Keratinocyte (primary cell): ENCODE measurements around the gene GNB1. TPM values are rescaled to one million over a fixed set of nuclear protein-coding genes. Genes with fewer than 3 reads are reported as not detected.

Experiments
- DNase-seq: peaks from one replicate; pipeline ENCODE4 v3.0.0-alpha.2; 2011; ENCODE audit warnings: low read depth, missing footprints, low spot score
- FAIRE-seq: peaks from 2 replicates; lab custom pipeline; 2011; peaks lifted over from hg19 to GRCh38; lab: Jason Lieb, UNC
- H2AFZ ChIP-seq: 2 replicates; pipeline ENCODE4 v1.6.0; 2012; ENCODE audit warnings: low read length, control low read depth, inconsistent platforms; ENCODE audit not compliant: control insufficient read depth
- H3K27ac ChIP-seq: 2 replicates; pipeline ENCODE4 v1.5.1; 2011; ENCODE audit warnings: low read length; ENCODE audit not compliant: control insufficient read depth, insufficient read depth
- H3K27me3 ChIP-seq: 3 replicates; pipeline ENCODE4 v1.6.0; 2011; ENCODE audit warnings: low read length; ENCODE audit not compliant: control insufficient read depth, insufficient read depth; ENCODE audit errors: extremely low read depth
- H3K36me3 ChIP-seq, 2 experiments: 2 replicates in 1 of 2; 3 replicates in 1 of 2; pipeline ENCODE4 v1.5.1; 2011; ENCODE audit warnings: low read length in 2 of 2, mild to moderate bottlenecking in 1 of 2; ENCODE audit not compliant: control insufficient read depth in 2 of 2, insufficient read depth in 2 of 2; ENCODE audit errors: extremely low read depth in 1 of 2
- H3K4me1 ChIP-seq: 3 replicates; pipeline ENCODE4 v1.5.1; 2011; ENCODE audit warnings: low read length; ENCODE audit not compliant: control insufficient read depth, insufficient read depth; ENCODE audit errors: extremely low read depth
- H3K4me2 ChIP-seq: 3 replicates; pipeline ENCODE4 v1.6.0; 2011; ENCODE audit warnings: low read depth, low read length; ENCODE audit not compliant: control insufficient read depth, insufficient read depth; ENCODE audit errors: extremely low read depth
- H3K4me3 ChIP-seq, 3 experiments: fragments of 200-600 bp in 1 of 3; sonication (generic) in 1 of 3; 2 replicates in 2 of 3; 3 replicates in 1 of 3; pipeline ENCODE4 v1.5.1; 2011 to 2016; ENCODE audit warnings: low read length in 3 of 3, mild to moderate bottlenecking in 3 of 3, control low read depth in 2 of 3, inconsistent platforms in 1 of 3, low read depth in 1 of 3, mixed read lengths in 1 of 3, mixed run types in 1 of 3, moderate library complexity in 1 of 3; ENCODE audit not compliant: control insufficient read depth in 2 of 3, insufficient read depth in 2 of 3; ENCODE audit errors: extremely low read depth in 1 of 3
- H3K79me2 ChIP-seq: 2 replicates; pipeline ENCODE4 v1.6.0; 2012; ENCODE audit warnings: low read length; ENCODE audit not compliant: control insufficient read depth, insufficient read depth
- H3K9ac ChIP-seq: 3 replicates; pipeline ENCODE4 v1.6.0; 2011; ENCODE audit warnings: low read length; ENCODE audit not compliant: control insufficient read depth, insufficient read depth; ENCODE audit errors: extremely low read depth
- H3K9me1 ChIP-seq: 3 replicates; pipeline ENCODE4 v1.6.0; 2011; ENCODE audit warnings: low read length; ENCODE audit not compliant: control insufficient read depth, insufficient read depth; ENCODE audit errors: extremely low read depth
- H3K9me3 ChIP-seq: 2 replicates; pipeline ENCODE4 v1.5.1; 2012; ENCODE audit warnings: low read depth, low read length; ENCODE audit not compliant: control insufficient read depth
- H4K20me1 ChIP-seq: 3 replicates; pipeline ENCODE4 v1.6.0; 2011; ENCODE audit warnings: low read length; ENCODE audit not compliant: control insufficient read depth, insufficient read depth; ENCODE audit errors: extremely low read depth
- CTCF ChIP-seq, 3 experiments: IDR thresholded peaks in 1 of 3; conservative IDR thresholded peaks in 1 of 3; optimal IDR thresholded peaks in 1 of 3; 2 replicates in 2 of 3; 3 replicates in 1 of 3; pipeline versions ENCODE3 to v1.5.1; 2011; ENCODE audit warnings: low read length in 3 of 3, mild to moderate bottlenecking in 3 of 3, moderate library complexity in 2 of 3, control low read depth in 1 of 3, inconsistent platforms in 1 of 3; ENCODE audit not compliant: insufficient read depth in 2 of 3; ENCODE audit errors: extremely low read depth in 1 of 3
- EZH2 ChIP-seq: IDR thresholded peaks from one replicate; pipeline ENCODE4 v1.6.1; 2012; ENCODE audit warnings: inconsistent platforms, mild to moderate bottlenecking, low read length, moderate library complexity
- dilution Hi-C: fragments of 300-500 bp; cut with MboI; formaldehyde crosslinking; loops from one replicate; pipeline ENCODE4 v1.7.0; 2020; ENCODE audit warnings: low sequenced_read_pairs; ENCODE audit not compliant: extremely low pct_ligation_motif_present
- polyA plus RNA-seq, 5 experiments: library from polyadenylated mRNA; depleted of rRNA in 3 of 5; stranded (reverse) in 3 of 5; stranded (forward) in 1 of 5; unstranded in 1 of 5; fragments of >200 nt; gene quantifications; 1 replicate in 1 of 5; 2 replicates in 3 of 5; 3 replicates in 1 of 5; pipeline versions ENCODE4 v1.2.1 to v1.2.3, GENCODE V29; 2011 to 2012; ENCODE audit warnings: missing spikeins in 2 of 5, low read depth in 1 of 5, low replicate concordance in 1 of 5

The GNB1 gene
- polyA plus RNA-seq, 1 donor (not counting 4 experiments of a cell fraction or from before 2014, with no cell fraction given), result 364 TPM

GRCh38 chr1:1938276-1938573 is 47.3 kb upstream of the GNB1 start:
- no peak overlapping the region for H3K27ac ChIP-seq
- peaks cover 9% of the 10 kb centered on the region for H3K27me3 ChIP-seq

GRCh38 chr1:1937549-1938275 is 46.8 kb upstream of the GNB1 start:
- FAIRE-seq, result no peak
- no peak for TF ChIP-seq CTCF (optimal IDR thresholded peaks at IDR 0.05 in 1 of 3, IDR thresholded peaks at IDR 0.05 in 1 of 3, conservative IDR thresholded peaks at IDR 0.05 in 1 of 3; ENCODE audit: extremely low read depth in 1 of 3, insufficient read depth in 2 of 3, low read length in 3 of 3)
- TF ChIP-seq EZH2, result no peak
- no peak overlapping the region for H2AFZ ChIP-seq
- H3K9me1 ChIP-seq, result no peaks in the 10 kb centered on the region
- peaks cover 3% of the 10 kb centered on the region for H3K4me1 ChIP-seq
- H3K4me2 ChIP-seq, result no peak overlapping the region
- no peak overlapping the region for H3K4me3 ChIP-seq
- DNase-seq, result no peak
- dilution Hi-C loops, result no loop called here
- H3K9ac ChIP-seq, result no peak overlapping the region
- peaks cover 4% of the 10 kb centered on the region for H3K9me3 ChIP-seq
- H3K27ac ChIP-seq, result no peak overlapping the region
- H3K79me2 ChIP-seq, result no peaks in the 10 kb centered on the region
- H3K36me3 ChIP-seq, result no peaks in the 10 kb centered on the region
- no peaks in the 10 kb centered on the region for H4K20me1 ChIP-seq
- peaks cover 9% of the 10 kb centered on the region for H3K27me3 ChIP-seq

More at GRCh38 chr1:1938276-1938573, 47.3 kb upstream of the GNB1 start:
- TF ChIP-seq CTCF (optimal IDR thresholded peaks at IDR 0.05 in 1 of 3, IDR thresholded peaks at IDR 0.05 in 1 of 3, conservative IDR thresholded peaks at IDR 0.05 in 1 of 3; ENCODE audit: extremely low read depth in 1 of 3, insufficient read depth in 2 of 3, low read length in 3 of 3), result no peak
- TF ChIP-seq EZH2, result no peak
- Histone ChIP-seq H4K20me1 (no peaks in the 10 kb centered on the region), H3K9ac (no peak overlapping the region), H3K9me3 (peaks cover 4% of the 10 kb centered on the region), H3K4me1 (peaks cover 8% of the 10 kb centered on the region), H3K9me1 (no peaks in the 10 kb centered on the region), H2AFZ (no peak overlapping the region), H3K36me3 (no peaks in the 10 kb centered on the region), H3K79me2 (no peaks in the 10 kb centered on the region), H3K4me2 (no peak overlapping the region), H3K4me3 (no peak overlapping the region)
- dilution Hi-C loops, result no loop called here
- DNase-seq (no peak), FAIRE-seq (no peak)
